GM12878 (cell line): ENCODE results near the gene SLC39A6. TPM values are rescaled to one million over a fixed set of nuclear protein-coding genes. Genes with fewer than 3 reads are reported as not detected.

Experiments used
- ATF2 ChIP-seq: IDR thresholded peaks from 2 replicates; pipeline ENCODE4 v1.6.1; 2012; ENCODE audit warnings: low read length, inconsistent platforms
- E4F1 ChIP-seq: fragments of 450-650 bp; IDR thresholded peaks from 2 replicates; pipeline ENCODE4 v1.6.1; 2018; ENCODE audit warnings: borderline replicate concordance, mild to moderate bottlenecking; ENCODE audit not compliant: partially characterized antibody
- FOXK2 ChIP-seq: fragments of 450-650 bp; IDR thresholded peaks from 2 replicates; pipeline ENCODE4 v1.6.1; 2017; ENCODE audit warnings: mild to moderate bottlenecking, moderate library complexity
- FOXM1 ChIP-seq: IDR thresholded peaks from 2 replicates; pipeline ENCODE4 v1.6.1; 2012; ENCODE audit warnings: low read depth, mild to moderate bottlenecking, inconsistent platforms, low read length, moderate library complexity
- IRF4 ChIP-seq: IDR thresholded peaks from 2 replicates; pipeline ENCODE4 v1.6.1; 2011; ENCODE audit warnings: low read depth, low read length
- LARP7 ChIP-seq: fragments of 450-650 bp; IDR thresholded peaks from 2 replicates; pipeline ENCODE4 v1.6.1; 2017; ENCODE audit warnings: mild to moderate bottlenecking
- MEF2A ChIP-seq: IDR thresholded peaks from 2 replicates; pipeline ENCODE4 v1.6.1; 2011; ENCODE audit warnings: low read depth, mild to moderate bottlenecking, low read length, moderate library complexity; ENCODE audit not compliant: insufficient read depth
- MXI1 ChIP-seq: fragments of 150-350 bp; IDR thresholded peaks from 2 replicates; pipeline ENCODE4 v1.6.1; 2011; ENCODE audit warnings: low read depth, mild to moderate bottlenecking, inconsistent platforms, low read length, improper control_type of control experiment
- POU2F2 ChIP-seq: IDR thresholded peaks from 3 replicates; pipeline ENCODE4 v1.6.1; 2011; ENCODE audit warnings: low read depth, mild to moderate bottlenecking, low read length, borderline replicate concordance
- RAD21 ChIP-seq: IDR thresholded peaks from 2 replicates; pipeline ENCODE4 v1.6.1; 2011; ENCODE audit warnings: mild to moderate bottlenecking, low read depth, low read length, moderate library complexity; ENCODE audit not compliant: insufficient read depth
- RCOR1 ChIP-seq: conservative IDR thresholded peaks from 2 replicates; pipeline ENCODE4 v1.6.1; 2012; ENCODE audit warnings: low read depth, low read length, improper control_type of control experiment
- RUNX3 ChIP-seq: IDR thresholded peaks from 2 replicates; pipeline ENCODE4 v1.6.1; 2012; ENCODE audit warnings: low read length, inconsistent platforms
- SIX5 ChIP-seq: IDR thresholded peaks from 2 replicates; pipeline ENCODE4 v1.6.1; 2011; ENCODE audit warnings: mild to moderate bottlenecking, low read depth, low read length, moderate library complexity; ENCODE audit not compliant: severe bottlenecking
- SMAD5 ChIP-seq: IDR thresholded peaks from 2 replicates; pipeline ENCODE4 v1.6.1; 2016; ENCODE audit warnings: antibody characterized with exemption, low read depth
- YY1 ChIP-seq: IDR thresholded peaks from 2 replicates; pipeline ENCODE4 v1.6.1; 2011; ENCODE audit warnings: low read depth, mild to moderate bottlenecking, low read length
- ZBTB33 ChIP-seq: fragments of 450-650 bp; IDR thresholded peaks from 2 replicates; pipeline ENCODE4 v1.6.1; 2017; ENCODE audit warnings: mild to moderate bottlenecking
- ZBTB4 ChIP-seq: fragments of 450-650 bp; formaldehyde crosslinking; IDR thresholded peaks from 2 replicates; pipeline ENCODE4 v1.4.0; 2022; ENCODE audit warnings: mild to moderate bottlenecking, moderate library complexity
- ZNF217 ChIP-seq: fragments of 450-650 bp; IDR thresholded peaks from 2 replicates; pipeline ENCODE4 v1.6.1; 2017; ENCODE audit warnings: antibody characterized with exemption, mild to moderate bottlenecking
- ZNF622 ChIP-seq: fragments of 450-650 bp; IDR thresholded peaks from 2 replicates; pipeline ENCODE4 v1.6.1; 2017; ENCODE audit warnings: mild to moderate bottlenecking, inconsistent platforms
- polyA plus RNA-seq, 11 experiments: library from polyadenylated mRNA; depleted of rRNA in 4 of 11; unstranded in 6 of 11; stranded (reverse) in 5 of 11; fragments of >200 nt; fragmentation: Nextera tagmentation in 4 of 11; fragmentation: Illumina TruSeq in 1 of 11; extraction: Ambion mirVana in 4 of 11; extraction: Trizol in 1 of 11; gene quantifications; 1 replicate in 1 of 11; 2 replicates in 10 of 11; pipeline versions ENCODE4 v1.2.1 to v1.2.3, GENCODE V29; 2011 to 2016; ENCODE audit warnings: inconsistent platforms in 2 of 11, missing spikeins in 2 of 11, low read depth in 1 of 11
- total RNA-seq, 4 experiments: library from RNA; depleted of rRNA in 3 of 4; stranded (reverse); fragments of >200 nt in 3 of 4; fragmentation: Illumina TruSeq in 1 of 4; extraction: Trizol in 1 of 4; gene quantifications; 2 replicates each; pipeline versions ENCODE4 v1.2.1 to v1.2.3, GENCODE V29; 2013 to 2021

The SLC39A6 gene
- total and polyA plus RNA-seq, 10 of the 15 experiments (the other 5 are each of a cell fraction or from before 2014, with no cell fraction given), result 12.4 to 65.9 (median 41.3) TPM

GRCh38 chr18:36083729-36084128 is 45.4 kb downstream of the SLC39A6 start (continued):
- no peak for TF ChIP-seq ZBTB4 (CRISPR knock-in tag)
- TF ChIP-seq FOXM1, result no peak
- TF ChIP-seq MXI1, result no peak
- TF ChIP-seq FOXK2, result no peak
- no peak for TF ChIP-seq ZNF622
- TF ChIP-seq MEF2A, result no peak
- TF ChIP-seq ATF2, result no peak
- no peak for TF ChIP-seq YY1
- no peak for TF ChIP-seq RCOR1
- TF ChIP-seq ZNF217, result 0 out of 2 replicates have a peak, but pooled peaks have one; percentile 35
- TF ChIP-seq POU2F2, result peak; percentile 71; the same call in 1 of the 3 replicates
- TF ChIP-seq SMAD5, result no peak
- TF ChIP-seq E4F1, result no peak
- TF ChIP-seq IRF4, result 0 out of 2 replicates have a peak, but pooled peaks have one; percentile 29
- TF ChIP-seq RAD21, result no peak
- no peak for TF ChIP-seq ZBTB33
- TF ChIP-seq RUNX3, result peak; percentile 38; the same call in 1 of the 2 replicates
- TF ChIP-seq SIX5, result no peak
- TF ChIP-seq LARP7, result no peak
